NCI-H524 (cell line): Measurements from ENCODE around the gene KISS1R.

Source experiments
- DNase-seq, 2 experiments: peaks; one replicate each; lab custom pipeline; 2025; lab: John Stamatoyannopoulos, UW

The KISS1R gene

DNA sequence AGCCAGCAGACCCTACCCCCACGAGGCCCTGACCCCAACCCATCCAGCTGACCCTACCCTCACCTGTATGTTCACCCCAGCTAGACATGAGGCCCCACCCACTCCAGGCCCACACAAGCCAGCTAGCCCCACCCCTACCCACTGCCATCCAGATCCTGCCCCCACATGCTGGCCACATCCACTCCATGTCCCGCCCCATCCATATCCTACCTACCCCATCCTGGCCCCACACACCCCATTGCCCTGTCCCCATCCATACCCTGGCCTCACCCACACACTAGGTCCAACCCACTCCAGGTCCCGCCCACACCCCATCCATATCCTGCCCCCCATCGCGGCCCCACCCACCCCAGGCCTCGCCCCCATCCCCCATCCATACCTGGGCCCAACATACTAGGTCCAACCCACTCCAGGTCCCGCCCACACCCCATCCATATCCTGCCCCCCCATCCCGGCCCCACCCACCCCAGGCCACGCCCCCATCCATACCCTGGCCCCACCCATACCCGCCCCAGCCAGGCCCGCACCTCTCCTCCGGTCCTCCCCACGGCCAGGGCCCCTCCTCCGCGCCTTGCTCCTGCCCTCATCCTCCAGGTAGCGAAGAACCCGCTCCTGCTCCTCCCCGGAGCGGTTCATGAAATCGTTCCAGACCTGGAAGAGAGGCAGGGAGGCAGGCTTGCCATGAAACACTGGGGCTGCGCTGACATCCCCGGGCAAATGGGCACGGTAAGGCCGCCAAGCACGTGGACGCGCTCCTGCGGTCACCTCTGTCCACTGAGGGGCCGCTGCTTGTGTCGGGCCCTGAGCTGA is 16.6 kb upstream of the KISS1R start:
- DNase-seq = no peak

DNA sequence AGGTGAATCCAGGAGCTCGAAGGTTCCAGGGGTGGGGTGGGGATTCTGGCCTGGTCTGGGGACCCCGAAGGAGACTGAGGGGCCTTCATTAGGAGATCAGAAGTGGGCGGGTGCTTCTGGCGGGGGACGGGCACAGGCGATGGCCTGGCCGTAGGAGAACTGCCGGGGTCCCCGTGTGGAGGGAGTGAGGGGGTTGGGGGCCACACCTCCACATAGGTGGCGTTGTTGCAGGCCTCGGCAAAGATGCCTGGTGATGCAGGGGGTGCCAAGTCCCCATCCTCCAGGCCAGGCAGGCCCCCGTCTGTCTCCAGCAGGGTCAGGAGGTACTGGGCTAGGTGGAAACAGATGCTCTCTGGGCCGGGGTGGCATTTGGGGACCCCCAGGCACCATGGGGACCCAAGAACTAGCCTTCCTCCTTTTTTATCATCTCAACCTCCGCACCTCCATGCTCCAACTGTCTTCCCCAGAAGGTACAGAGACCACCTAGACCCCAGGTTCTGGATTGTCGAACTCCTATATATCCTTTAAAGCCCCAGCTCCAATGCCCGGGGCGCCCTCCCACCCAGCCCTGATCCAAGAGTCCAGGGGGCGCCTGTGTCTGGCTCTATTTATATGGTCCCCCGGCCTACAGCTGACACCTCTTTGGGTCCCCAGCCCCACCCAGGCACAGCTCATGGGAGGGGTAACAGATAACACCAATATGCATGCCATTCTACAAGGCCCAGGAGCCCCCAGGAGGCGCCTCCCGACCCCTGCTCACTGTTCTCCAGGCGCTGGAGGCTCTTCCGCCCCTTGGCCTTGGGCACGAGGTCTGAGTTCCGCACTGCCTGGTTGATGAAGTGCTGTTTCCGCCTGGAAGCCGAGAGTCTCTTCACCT is 15.7 kb upstream of the KISS1R start:
- DNase-seq = no peak

DNA sequence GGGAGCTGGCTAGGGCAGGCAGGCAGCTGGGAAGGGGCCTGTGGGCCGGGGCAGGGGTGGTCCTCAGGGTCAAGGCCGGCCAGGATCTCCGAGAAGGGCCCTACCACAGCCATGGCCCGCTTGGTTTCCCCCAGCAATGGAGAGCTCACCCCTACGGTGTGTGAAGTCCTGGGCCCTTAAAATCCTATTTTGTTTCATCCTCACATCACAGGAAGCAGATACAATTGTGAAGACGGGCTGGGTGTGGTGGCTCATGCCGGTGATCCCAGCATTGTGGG is 15.1 kb upstream of the KISS1R start:
- DNase-seq = no peak

DNA sequence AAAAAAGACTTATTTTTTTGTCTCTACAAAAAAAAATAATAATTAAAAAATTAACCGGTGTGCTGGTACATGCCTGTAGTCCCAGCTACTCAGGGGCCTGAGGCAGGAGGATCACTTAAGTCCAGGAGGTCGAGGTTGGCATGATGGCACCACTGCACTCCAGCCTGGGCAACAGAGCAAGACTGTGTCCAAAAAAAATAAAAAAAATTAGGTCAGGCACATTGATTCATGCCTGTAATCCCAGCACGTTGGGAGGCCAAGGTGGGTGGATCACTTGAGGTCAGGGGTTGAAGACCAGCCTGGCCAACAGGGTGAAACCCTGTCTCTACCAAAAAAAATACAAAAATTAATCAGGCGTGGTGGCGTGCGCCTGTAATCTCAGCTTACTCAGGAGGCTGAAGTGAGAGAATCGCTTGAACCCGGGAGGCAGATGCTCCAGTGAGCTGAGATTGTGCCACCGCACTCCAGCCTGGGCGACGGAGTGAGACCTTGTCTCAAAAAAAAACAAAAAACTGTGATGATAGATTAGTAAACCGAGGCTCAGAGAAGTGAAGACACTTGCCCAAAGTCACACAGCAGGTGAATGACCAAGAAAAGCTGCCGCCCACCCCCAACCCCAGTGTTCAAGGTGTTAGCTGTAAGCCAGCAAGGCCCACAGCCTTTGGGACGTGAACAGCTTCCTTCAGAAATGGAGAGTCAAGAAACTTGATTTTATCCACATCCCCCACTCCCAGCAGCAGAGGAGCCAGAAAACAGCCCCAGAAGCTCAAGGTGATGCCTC is 14.5 kb upstream of the KISS1R start:
- DNase-seq = no peak

DNA sequence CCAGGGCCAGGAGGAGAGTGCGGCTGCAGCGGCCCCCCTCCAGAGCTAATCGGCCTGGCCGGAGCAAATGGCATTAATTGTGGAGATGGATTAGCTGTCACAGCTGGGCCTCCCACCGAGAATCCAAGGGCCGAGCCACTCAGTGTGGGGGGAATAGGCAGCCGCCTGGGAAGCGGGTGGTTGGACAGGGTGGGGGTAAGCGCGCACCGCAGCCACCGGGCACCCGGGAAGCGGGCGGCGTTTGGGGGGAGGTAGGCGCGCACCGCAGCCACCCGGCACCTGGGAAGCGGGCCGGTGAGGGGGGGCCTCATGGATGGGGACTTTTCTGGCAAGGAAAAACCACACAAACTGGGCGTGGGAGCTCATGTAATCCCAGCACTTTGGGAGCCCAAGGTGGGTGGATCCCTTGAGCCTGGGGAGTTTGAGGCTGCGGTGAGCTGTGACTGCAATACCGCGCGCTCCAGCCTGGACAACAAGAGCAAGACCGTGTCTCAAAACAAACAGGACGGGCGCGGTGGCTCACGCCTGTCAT is 13.8 kb upstream of the KISS1R start:
- DNase-seq = peak; percentile 78 to 90

DNA sequence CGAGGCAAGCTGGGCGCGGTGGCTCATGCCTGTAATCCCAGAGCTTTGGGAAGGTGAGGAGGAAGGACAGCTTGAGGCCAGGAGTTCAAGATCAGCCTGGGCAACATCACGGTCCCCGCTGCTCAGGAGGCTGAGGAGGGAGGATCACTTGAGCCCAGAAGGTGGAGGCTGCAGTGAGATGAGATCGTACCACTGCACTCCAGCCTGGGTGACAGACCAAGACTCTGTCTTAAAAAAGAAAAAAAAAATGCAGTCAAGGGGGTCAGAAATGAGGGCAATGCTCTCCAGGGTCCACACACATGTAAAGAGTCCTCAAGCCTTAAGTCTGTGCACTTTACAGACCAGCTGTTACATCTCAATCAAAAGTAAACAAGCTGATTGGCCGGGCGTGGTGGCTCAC is 12.6 kb upstream of the KISS1R start:
- DNase-seq = no peak

DNA sequence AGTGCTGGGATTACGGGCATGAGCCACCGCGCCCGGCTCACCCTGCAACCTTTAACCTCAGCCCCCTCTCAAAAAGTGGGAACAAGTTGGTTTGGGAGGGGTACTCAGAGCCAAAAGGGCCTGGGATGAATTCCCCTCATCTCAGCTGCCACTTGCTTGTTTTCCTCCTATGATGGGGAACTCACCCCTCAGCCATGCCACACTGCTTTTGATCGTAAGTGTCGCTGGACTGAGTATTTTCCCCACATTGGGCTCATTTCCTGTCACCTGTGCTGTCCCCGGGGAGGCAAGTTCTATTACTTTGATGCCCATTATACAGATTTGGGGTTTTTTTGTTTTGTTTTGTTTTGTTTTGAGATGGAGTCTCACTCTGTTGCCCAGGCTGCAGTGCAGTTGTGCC is 10.7 kb upstream of the KISS1R start:
- DNase-seq = no peak

DNA sequence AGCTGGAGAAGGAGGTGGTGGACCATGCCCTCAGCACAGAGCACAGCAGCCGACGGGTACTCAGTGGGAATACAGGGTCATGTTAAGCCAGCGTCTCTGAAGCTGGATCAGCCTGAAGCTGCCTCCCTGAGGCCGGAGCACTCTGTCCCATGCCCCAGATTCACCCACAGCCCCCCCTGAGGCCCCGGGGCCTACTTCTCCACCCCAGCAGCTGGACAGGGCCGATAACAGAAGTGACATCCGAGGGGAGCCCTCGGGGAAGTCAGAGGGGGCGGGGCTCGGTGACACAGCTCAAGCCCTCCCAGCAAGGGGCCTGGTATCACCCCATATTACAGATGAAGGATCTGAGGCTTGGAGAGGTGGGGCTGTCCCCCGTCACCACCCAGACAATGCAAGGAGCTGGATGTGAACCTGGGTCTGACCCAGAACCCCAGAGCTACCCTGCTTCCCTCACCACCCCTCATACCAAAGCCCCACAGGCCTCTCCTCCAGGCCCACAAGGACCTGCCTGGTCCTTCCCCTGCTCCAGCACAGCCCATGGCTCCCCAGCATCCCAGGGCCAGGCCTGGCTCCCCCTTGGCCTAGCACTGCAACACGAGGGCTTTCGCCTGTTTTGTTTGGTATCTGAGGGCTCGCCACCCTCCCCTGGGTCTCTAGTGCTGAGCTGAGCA is 9.8 kb upstream of the KISS1R start:
- no peak for DNase-seq

DNA sequence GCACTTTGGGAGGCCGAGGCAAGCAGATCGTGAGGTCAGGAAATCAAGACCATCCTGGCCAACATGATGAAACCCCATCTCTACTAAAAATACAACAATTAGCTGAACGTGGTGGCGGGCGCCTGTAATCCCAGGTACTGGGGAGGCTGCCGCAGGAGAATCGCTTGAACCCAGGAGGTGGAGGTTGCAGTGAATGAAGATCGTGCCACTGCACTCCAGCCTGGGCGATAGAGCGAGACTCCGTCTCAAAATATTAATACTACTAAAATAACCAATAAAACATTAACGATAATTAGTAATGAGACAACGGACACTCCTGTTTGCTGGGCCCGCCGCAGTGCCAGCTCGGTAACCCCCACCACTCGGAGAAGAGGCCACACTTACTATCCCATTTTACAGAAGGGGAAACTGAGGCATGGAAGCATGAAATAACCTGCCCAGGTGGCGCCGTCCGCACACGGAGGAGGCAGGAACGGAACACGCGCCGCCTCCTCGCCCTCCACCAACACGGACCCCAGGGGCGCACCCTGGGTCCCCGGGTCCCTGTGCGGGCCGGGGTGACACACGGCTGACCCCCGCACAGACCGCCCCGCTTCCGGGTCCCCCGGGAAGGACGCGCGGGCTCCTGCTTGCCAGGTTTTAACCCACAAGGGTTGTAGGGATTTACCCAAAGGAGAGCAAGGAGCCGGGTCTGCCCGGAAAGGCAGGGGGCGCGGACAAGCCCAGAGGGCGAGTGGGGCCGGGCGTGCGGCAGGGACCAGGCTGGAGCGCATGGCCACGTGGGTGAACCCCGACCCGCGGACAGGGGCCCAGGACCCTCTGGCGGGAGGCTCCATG is 5.7 kb upstream of the KISS1R start:
- no peak for DNase-seq

DNA sequence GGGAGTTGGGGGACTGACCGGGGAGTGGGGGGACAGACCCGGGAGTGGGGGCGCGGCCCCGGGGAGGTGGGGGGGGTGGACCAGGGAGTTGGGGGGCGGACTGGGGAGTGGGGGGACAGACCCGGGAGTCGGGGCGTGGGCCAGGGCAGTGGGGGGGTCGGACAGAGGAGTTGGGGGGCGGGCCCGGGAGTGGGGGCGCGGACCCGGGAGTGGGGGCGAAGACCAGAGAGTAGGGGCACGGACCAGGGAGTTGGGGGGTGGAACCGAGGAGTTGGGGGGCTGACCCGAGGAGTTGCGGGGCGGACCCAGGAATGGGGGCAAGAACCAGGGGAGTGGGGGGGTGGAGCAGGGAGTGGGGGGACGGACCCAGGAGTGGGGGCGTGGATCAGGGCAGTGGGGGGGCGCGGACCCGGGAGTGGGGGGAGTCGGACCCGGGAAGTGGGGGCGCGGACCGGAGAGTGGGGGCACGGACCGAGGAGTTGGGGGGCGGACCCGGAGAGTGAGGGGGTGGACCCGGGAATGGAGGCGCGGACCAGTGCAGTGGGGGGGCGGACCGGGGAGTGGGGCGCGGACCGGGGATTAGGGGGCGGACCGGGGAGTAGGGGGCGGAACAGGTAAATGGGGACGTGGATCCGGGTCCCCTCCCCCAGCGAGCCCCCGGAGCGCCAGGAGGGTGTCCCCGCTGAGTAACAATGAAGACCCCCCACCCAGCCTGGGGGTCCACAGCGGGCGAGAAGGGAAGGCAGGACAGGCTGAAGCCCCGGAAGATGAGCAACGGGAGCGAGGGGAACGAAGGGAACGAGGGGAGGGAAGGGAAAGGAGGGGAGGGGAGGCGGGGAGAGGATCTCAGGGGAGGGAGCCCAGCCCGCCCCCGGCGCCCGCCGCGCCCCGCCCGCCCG is 4.7 kb upstream of the KISS1R start:
- peak in 1 of 2 experiments; percentile 44 for DNase-seq

DNA sequence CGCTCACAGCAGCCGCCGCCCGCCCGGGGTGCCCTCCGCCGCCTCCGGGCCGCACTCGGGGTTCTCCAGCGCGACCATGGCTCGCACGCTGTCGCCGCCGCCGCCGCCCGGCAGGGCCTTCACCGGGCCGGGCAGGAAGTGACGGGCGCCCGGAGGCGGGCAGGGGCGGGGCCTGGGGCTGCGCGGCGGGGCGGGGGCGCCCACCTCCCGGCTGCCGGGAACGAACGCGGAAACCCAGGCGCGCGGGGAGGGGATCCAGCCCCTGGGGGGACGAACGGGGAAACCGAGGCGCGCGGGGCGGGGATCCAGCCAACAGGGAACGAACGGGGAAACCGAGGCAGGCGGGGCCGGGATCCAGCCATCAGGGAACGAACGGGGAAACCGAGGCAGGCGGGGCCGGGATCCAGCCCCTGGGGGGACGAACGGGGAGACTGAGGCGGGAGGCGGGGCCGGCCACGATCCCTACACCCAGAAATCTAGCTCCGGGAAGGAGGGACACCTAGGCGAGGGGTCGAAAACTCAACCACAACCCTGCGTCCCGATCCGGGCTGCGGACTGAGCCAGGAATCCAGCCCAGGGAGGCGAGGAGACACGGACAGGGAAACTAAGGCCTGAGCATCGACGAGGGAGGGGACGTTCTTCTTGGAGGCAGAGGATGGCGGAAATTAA is 3.9 kb upstream of the KISS1R start, which contains the start of gene R3HDM4:
R3HDM4 (minus strand) TSS at position 140 of the 669 bp plus-strand sequence; CDS start at position 78, 62 bp downstream.
- DNase-seq = peak in 1 of 2 experiments; percentile 44

DNA sequence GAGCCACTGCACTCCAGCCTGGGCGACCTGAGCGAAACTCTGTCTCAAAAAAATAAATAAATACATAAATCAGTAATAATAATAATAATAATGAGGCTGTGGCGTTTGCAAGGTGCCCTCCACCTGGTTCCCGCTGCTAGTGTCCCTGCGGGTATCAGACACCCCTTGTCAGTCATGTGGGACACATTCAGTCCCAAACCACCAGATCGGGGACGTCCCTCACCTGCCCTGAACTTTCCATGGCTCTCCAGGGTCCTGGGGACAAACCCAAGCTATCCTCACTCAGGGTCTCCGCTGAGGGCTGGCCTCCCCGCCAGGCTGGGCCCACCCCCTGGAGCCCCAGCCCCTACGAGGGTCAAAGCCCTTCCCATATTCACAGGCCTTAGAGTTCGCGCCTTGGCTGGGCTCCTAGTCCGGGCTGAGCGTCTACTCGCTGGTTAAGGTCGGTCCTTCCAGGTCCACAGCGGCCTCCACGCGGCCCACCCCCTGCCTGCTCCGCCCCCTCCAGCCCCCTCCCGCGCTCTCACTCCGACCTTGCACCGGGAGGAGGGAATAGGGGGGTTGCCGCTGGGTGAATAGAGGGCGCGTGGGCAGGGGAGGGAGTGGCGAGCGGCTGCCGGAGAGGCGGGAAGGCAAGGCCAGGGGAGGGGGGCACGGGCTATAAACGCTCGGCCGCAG is 349 bp upstream of the KISS1R start:
- peak in 1 of 2 experiments; percentile 46 for DNase-seq

DNA sequence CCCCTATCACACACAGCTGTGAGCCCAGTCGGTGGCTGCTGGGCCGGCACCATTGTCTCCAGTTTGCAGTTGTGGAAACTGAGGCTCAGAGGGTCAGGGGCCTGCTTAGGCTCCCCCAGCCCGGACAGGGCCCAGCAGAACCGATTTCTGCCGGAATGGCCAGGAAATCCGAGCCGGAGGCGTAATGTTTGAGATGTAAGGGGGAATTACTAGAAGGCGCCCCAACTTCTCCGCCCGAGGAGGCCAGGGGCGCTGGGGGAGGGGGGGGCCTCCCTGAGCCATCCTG is 962 bp downstream of the KISS1R start:
- no peak for DNase-seq

DNA sequence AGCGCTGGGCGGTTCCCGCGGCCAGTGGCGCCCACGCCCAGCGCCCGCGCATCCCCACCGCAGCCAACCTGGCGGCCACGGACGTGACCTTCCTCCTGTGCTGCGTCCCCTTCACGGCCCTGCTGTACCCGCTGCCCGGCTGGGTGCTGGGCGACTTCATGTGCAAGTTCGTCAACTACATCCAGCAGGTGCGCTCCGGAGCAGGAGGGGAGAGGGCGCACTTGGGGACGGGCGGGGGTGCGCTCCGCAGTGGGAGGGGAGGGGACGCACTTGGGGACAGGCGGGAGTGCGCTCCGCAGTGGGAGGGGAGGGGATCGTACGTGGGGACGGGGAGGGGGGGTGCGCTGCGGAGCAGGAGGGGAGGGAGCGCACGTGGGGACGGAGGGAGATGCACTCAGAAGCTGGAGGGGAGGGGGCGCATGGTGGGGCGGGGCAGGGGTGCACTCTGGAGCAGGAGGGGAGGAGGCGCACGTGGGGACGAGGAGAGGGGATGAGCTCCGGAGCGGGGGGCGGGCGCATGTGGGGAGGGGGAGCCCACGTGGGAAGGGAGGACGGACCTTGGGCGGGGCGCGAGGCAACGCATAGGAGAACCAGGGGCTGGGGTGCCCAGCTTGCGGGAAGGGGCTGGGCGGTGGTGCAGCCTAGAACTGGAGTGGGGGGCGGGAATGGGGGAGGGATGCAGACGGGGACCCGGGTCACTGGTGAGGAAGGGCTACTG is 1.5 kb downstream of the KISS1R start:
- peak in 1 of 2 experiments; percentile 89 for DNase-seq

DNA sequence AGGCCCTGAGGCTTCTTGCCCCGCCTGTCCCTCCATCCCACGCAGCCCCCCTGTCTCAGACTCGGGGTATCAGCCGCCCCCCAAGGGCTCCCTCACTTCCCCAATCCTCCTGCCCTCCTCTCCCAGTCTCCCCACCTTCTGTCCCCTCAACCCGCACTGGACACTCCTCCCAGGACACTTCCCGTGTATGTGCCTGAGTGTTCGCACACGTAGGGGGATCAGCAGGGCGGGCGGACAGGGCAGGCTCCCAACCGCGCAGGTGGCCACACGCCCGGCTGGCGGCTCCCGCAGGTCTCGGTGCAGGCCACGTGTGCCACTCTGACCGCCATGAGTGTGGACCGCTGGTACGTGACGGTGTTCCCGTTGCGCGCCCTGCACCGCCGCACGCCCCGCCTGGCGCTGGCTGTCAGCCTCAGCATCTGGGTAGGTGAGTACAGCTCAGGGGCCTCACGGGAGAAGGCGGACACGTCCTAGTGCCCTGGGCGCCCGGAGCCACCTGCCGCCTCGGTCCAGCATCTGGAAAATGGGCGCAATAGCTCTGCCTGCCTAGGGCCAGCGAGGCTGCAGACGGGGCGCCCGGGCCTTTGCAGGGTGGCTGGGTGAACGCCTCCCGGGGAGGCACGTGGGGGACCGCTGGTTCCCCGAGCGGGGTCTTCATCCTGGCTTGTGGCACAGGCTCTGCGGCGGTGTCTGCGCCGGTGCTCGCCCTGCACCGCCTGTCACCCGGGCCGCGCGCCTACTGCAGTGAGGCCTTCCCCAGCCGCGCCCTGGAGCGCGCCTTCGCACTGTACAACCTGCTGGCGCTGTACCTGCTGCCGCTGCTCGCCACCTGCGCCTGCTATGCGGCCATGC is 2.3 kb downstream of the KISS1R start:
- DNase-seq = peak in 1 of 2 experiments; percentile 54

DNA sequence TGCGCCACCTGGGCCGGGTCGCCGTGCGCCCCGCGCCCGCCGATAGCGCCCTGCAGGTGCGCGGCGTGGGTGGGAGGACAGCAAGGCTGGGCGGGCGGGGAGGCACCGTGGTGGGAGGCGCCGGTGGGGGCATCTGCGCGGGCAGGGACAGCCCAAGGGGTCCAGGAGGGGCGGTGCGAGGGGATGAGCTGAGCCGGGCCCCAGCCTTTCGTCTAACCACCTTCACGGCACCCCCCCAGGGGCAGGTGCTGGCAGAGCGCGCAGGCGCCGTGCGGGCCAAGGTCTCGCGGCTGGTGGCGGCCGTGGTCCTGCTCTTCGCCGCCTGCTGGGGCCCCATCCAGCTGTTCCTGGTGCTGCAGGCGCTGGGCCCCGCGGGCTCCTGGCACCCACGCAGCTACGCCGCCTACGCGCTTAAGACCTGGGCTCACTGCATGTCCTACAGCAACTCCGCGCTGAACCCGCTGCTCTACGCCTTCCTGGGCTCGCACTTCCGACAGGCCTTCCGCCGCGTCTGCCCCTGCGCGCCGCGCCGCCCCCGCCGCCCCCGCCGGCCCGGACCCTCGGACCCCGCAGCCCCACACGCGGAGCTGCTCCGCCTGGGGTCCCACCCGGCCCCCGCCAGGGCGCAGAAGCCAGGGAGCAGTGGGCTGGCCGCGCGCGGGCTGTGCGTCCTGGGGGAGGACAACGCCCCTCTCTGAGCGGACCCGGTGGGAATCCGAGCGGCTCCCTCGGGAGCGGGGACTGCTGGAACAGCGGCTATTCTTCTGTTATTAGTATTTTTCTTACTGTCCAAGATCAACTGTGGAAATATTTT is 3.1 kb downstream of the KISS1R start:
- peak in 1 of 2 experiments; percentile 80 for DNase-seq
